Thyroid gland (tissue), 4 donors: ENCODE data around the gene GPR45.

ENCODE experiments used
- POLR2A ChIP-seq, 2 donors: fragments of 450-650 bp; IDR thresholded peaks; one replicate each; pipeline ENCODE4 v1.6.1; 2017; ENCODE audit warnings: antibody characterized with exemption in 2 of 2, mild to moderate bottlenecking in 2 of 2, moderate library complexity in 1 of 2
- TF ChIP-seq, protein P1 (sequence below), 6 experiments: fragments of 200-600 bp in 3 of 6; fragments of 450-650 bp in 3 of 6; sonication (generic) in 3 of 6; IDR thresholded peaks; one replicate each; pipeline ENCODE4 v1.5.1; 2016 to 2019; ENCODE audit warnings: antibody characterized with exemption in 6 of 6, mild to moderate bottlenecking in 2 of 6, inconsistent platforms in 1 of 6, moderate library complexity in 1 of 6

- no peak for TF ChIP-seq POLR2A (IDR thresholded peaks at IDR 0.05)
- TF ChIP-seq, protein P1, sequence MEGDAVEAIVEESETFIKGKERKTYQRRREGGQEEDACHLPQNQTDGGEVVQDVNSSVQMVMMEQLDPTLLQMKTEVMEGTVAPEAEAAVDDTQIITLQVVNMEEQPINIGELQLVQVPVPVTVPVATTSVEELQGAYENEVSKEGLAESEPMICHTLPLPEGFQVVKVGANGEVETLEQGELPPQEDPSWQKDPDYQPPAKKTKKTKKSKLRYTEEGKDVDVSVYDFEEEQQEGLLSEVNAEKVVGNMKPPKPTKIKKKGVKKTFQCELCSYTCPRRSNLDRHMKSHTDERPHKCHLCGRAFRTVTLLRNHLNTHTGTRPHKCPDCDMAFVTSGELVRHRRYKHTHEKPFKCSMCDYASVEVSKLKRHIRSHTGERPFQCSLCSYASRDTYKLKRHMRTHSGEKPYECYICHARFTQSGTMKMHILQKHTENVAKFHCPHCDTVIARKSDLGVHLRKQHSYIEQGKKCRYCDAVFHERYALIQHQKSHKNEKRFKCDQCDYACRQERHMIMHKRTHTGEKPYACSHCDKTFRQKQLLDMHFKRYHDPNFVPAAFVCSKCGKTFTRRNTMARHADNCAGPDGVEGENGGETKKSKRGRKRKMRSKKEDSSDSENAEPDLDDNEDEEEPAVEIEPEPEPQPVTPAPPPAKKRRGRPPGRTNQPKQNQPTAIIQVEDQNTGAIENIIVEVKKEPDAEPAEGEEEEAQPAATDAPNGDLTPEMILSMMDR (IDR thresholded peaks at IDR 0.05): no peak
Measured at GRCh38 chr2:105241443-105241842, at the start of gene GPR45.
